Measurements from ENCODE around the gene ZFHX3.

ZFHX3 gene

GRCh38 chr16:72910381-72910780 lies 137.5 kb downstream of the ZFHX3 start:
- in situ Hi-C loops (cut with MboI; ENCODE audit: low sequenced_read_pairs), result no loop called here

DNA sequence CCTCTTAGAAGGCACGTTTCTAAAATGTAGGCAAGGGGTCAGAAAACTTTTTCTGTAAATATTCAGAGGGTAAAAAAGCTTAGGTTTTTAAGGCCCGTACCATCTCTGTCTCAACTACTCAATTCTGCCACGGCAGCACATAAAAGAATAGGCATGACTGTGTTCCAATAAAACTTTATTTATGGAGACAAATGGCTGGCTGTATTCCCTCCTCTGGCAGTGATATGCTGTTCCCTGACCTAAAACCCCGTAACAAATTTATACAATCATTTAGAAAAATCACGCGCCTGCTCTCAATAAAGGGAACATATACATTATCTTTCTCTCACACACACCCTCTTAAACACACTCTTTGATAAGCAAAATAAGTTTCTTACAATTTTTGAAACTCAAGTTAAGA lies 138.7 kb downstream of the ZFHX3 start:
- in situ Hi-C loops (cut with MboI; ENCODE audit: low sequenced_read_pairs), result no loop called here

DNA sequence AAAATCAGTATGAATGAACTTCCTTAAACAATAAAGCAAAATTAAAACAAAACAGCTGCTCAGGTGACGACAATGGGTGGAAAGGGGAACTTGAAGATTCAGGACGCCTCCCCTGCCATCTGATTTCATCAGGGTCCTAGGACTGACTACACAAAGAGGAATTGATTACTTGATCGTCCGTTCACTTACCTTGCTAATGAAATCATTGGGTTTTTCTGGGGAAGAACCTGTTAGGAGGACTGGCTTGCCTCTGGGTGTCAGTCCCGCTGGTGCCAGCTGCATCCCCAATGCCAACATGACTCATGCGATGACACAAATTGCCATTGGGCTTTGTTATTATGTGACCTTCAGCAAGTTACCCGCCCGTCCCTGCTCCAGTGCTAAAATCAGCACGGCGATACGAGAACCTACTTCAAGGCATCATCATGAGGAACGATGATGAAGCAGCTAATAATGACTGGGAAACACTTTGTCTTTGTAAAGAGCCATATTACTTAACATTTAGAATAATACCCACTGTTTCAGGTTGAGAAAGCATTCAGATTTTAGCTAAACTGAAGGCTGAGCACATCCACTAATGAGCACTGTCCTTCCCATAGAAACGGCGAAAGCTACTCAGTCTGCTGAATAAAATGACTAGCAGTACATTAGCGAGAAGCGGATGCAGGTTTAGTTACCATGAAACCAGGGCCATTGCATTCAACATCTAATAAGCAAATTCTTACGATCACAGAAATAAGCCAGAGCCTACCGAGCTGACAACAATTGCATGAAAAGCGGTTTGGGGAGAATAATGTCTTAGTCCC lies 139.4 kb downstream of the ZFHX3 start:
- in situ Hi-C loops (cut with MboI; ENCODE audit: low sequenced_read_pairs), result no loop called here

DNA sequence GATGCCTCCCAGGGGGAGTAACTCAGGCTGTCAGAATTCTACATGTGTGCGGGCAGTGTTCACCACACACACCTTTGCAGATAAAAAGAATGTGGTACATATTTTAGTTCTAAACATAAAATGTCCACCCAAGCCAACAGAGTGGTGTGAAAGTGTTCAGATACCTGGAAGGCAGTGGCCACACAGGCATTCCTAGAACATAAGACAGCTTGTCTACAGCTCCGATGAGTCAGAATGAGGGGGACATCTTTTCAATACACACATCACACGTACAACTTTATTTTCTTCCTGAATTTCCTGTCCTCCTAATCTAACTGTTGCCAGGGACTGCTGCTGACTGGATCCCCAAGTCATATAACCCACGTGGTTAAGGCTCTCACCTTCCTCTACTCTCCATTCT lies 142.3 kb downstream of the ZFHX3 start:
- in situ Hi-C loops (cut with MboI; ENCODE audit: low sequenced_read_pairs), result no loop called here

DNA sequence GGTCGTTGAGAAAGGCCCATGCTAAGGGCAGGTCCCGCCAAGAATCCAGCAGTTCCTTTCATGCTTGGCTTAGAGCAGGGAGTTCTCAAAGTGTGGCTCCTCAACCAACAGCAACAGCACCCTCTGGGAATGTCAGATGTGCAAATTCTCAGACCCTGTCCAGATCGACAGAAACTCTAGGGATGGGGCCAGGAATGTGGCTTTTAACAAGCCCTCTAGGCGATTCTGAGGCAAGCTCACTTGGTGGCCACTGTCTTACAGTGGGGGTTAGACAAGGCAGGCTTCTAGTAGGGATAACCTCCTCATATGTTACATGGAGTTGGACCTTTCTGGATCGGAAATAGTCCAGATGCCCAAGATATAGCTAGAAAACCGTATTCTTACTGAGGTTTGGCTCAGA lies 144.8 kb downstream of the ZFHX3 start:
- in situ Hi-C loops (cut with MboI; ENCODE audit: low sequenced_read_pairs), result no loop called here

DNA sequence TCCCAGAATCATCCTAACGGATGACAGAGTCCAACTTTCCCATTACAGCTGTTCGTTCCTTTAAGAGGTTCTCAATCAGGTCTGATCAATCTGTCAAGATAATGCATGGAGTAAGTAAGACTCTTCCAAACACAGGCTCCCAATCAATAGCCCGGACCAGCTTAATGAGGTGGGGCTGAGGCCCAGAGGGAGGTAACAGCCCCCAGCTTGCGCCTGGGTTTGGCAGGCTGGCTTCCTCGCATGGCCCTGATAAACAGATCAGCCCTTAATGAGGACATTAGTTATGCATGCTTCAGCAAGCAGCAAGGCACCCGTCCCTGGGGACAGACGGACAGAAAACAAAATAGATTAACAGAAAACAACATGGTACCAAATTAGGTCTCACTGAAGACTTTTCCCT lies 145.7 kb downstream of the ZFHX3 start:
- in situ Hi-C loops (cut with MboI; ENCODE audit: low sequenced_read_pairs), result no loop called here

DNA sequence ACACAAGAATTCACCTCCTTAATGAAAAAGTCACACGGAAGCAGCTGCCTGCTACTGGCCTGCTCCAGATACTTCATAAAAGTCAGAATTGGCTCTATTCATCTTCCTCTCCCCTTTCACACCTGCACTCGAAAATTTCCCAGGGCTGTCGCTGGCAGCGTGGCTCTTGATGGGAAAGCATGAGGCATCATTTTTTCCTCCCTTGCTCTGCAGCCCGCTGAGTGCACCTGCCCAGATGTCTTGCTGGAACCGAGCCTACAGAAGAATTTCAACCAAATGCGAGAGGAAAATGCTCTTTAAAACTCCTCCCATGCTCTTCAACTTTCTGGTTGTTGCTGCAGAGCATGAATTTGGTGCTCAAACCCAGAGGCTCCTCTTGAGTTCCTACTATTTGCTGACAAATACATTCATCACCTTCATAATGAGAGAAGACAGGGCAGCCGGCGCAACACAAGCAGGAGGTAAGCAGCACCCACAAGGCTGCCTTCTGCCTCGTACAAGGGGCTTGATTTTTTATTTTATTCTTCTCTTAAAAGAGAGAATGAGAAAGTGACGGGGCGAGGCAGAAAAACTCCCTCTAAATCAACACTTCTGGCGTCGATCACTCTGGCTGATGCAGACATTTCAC lies 146.8 kb downstream of the ZFHX3 start:
- in situ Hi-C loops (cut with MboI; ENCODE audit: low sequenced_read_pairs), result no loop called here

- in situ Hi-C loops (cut with MboI; ENCODE audit: low sequenced_read_pairs), result no loop called here
These were observed 149.6 kb downstream of the ZFHX3 start for GRCh38 chr16:72898216-72898825.

- in situ Hi-C loops (cut with MboI; ENCODE audit: low sequenced_read_pairs), result no loop called here
These were observed 150.2 kb downstream of the ZFHX3 start for GRCh38 chr16:72897707-72898106.

DNA sequence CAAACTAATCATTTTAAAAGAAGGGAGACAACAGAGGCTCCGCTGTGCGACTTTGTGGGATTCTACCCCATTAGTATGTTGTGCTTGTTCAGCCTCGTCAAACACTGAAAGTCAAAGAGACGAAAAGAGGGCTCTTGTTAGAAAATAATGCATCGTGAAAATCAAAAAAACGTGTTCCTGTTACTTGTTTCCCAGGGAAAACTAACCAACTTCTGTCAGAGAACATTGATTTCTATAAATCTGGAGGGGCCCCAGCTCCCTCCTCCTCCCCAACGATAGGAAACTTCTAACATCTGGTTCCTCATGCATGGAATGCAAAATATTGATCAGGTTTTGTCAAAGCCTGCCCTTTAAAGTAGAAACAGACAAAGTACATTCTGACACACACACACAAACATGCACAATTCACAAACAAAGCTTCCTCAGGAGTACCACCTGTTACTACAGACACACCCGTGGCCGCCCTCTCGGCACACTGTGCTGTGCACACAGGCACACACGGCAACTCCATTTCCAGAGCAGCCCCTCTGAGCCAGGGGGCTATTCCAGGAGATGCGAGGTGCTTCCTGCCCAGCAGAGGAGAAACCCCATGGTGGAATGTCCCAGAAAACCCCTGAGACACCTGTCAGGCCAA lies 151.3 kb downstream of the ZFHX3 start:
- in situ Hi-C loops (cut with MboI; ENCODE audit: low sequenced_read_pairs), result no loop called here

- in situ Hi-C loops (cut with MboI; ENCODE audit: low sequenced_read_pairs), result no loop called here
These were observed 152.0 kb downstream of the ZFHX3 start for GRCh38 chr16:72895951-72896350.

- in situ Hi-C loops (cut with MboI; ENCODE audit: low sequenced_read_pairs), result no loop called here
These were observed 153.4 kb downstream of the ZFHX3 start for GRCh38 chr16:72894293-72895151.

DNA sequence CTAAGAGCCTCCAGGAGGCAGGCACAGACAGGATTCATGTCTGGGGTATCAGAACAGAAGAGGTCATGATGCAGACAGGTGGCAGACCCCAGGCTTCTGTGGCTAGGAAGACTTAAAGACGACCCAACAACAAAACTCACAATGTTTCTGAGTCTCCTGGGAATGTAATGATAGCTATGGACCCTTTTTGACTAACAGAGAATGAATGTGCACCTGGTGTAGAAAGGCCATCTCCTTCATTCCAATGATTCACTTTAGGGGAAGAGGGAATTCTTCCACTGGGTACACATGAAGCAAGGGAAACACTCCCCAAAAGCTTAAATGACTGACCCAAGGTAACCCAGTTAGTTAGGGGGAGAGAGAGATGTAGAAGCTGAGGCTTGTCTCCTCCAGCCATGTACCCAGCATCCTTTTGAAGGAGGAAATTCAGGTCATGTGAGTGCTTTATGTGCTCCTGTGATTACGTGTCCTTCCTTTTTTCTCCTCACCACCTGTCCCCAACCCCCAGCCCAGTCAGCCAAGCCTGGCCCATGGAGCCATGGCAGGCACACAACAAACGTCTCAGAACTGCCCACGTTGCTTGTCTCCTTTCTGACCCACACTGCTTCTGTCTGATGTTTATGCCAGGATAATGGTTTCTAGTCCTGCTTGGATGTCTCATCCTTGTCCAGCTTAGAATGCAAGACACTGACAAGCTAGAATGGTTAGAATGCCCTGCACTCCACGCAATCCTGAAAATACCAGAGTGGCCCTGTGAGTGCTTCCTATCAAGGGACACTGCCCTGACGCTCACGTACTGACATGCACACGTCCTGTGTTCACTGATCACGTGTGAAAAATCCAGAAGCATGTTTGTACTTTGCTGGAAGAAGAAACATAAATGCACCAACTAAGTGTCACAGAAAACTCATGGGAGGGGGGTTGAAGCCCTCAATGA lies 156.4 kb downstream of the ZFHX3 start:
- in situ Hi-C loops (cut with MboI; ENCODE audit: low sequenced_read_pairs), result no loop called here

GRCh38 chr16:72890587-72890986 lies 157.3 kb downstream of the ZFHX3 start:
- in situ Hi-C loops (cut with MboI; ENCODE audit: low sequenced_read_pairs), result no loop called here

DNA sequence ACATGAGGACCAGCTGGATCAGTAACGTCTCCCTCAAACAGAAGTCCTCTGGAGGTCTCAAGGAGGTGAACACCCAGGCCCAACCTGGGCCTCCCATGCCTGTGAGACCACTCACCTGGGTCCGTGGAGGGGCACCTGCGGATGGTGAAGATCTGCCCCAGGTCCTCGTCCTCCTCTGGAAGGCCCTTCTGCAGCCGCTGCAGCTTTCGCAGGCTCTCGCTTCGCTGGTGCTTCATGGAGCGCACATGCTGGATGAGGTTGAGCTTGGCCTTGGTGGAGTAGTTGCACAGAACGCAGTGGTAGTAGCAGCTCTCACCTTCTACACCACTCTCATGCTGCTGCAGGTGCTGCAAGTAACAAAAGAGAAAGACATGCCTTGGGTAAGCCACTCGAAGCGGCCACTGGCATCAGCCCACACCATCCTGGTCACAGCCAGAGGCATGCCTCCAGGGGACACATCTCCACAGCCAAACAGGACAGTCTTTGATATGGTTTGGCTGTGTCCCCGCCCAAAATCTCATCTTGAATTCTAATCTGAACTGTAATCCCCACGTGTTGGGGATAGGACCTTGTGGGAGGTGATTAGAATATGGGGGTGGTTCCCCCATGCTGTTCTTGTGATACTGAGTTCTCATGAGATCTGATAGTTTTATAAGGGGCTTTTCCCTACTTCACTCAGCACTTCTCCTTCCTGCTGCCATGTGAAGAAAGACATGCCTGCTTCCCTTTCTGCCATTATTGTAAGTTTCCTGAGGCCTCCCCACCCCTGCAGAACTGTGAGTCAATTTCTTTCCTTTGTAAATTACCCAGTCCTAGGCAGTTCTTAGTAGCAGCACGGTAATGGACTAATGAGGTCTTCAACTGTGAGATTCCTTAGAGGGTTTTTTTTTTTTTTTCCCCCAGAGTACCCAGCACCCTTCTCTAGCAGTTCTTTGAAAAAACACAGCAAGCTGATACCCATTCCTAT lies 158.0 kb downstream of the ZFHX3 start:
- in situ Hi-C loops (cut with MboI; ENCODE audit: low sequenced_read_pairs), result no loop called here

- in situ Hi-C loops (cut with MboI; ENCODE audit: low sequenced_read_pairs), result no loop called here
These were observed 160.4 kb downstream of the ZFHX3 start for GRCh38 chr16:72887537-72887936.

DNA sequence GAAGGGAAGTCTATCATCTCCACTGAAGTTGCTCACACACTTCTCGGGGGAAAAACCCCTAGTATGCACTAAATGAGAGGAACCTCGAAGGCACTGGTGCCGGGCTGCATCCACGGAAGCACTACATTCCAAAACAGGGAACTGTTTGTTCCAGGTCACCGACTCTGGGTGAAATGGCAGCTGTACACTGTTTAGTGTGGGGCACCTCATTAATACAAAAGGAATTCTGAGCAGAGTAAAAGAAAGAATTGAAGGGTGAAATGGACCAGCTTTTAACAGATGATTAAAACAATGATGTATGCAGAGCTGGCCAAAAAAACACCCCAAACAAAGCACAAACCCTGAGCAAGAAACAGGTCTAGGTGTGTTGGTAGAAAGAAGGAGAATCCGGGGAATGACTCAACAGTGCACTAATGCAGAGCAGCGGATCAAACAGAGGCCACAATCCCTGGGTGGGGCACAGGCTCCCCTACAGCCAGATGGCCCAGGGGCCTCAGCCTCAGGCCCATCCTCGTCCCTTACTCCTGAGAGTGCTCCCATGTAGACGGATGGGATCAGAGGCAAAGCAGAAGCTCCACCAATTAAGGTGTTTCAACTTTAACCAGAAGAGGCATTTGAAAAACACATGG lies 161.5 kb downstream of the ZFHX3 start:
- in situ Hi-C loops (cut with MboI; ENCODE audit: low sequenced_read_pairs), result no loop called here

- in situ Hi-C loops (cut with MboI; ENCODE audit: low sequenced_read_pairs), result no loop called here
These were observed 163.4 kb downstream of the ZFHX3 start for GRCh38 chr16:72884573-72884972.

Measured in HL-60/S4 treated with phorbol 12-myristate 13-acetate at 8.2 ng/mL for 4 days and 3 days (cell line).